ENCODE measurements around the gene BTBD6.
"Not testable (repeated sequence)": the region's sequence is repeated elsewhere in the genome, so short reads cannot be mapped to it uniquely, and the experiment has no call there.

The BTBD6 gene

GRCh38 chr14:105294142-105294597 is 45.8 kb downstream of the BTBD6 start:
- no peak for DNase-seq (ENCODE audit: low spot score)

DNA sequence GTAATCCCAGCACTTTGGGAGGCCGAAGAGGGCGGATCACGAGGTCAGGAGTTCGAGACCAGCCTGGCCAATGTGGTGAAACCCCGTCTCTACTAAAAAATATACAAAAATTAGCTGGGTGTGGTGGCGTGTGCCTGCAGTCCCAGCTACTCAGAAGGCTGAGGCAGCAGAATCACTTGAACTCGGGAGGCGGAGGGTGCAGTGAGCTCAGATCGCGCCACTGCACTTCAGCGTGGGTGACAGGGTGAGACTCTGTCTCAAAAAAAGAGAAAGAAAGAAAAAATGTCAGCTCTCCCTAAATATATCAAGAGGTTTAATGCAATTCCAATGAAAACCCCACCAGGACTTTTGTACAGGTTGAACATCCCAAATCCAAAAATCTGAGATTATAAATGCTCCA is 49.0 kb downstream of the BTBD6 start:
- DNase-seq (ENCODE audit: low spot score): not testable (repeated sequence)

DNA sequence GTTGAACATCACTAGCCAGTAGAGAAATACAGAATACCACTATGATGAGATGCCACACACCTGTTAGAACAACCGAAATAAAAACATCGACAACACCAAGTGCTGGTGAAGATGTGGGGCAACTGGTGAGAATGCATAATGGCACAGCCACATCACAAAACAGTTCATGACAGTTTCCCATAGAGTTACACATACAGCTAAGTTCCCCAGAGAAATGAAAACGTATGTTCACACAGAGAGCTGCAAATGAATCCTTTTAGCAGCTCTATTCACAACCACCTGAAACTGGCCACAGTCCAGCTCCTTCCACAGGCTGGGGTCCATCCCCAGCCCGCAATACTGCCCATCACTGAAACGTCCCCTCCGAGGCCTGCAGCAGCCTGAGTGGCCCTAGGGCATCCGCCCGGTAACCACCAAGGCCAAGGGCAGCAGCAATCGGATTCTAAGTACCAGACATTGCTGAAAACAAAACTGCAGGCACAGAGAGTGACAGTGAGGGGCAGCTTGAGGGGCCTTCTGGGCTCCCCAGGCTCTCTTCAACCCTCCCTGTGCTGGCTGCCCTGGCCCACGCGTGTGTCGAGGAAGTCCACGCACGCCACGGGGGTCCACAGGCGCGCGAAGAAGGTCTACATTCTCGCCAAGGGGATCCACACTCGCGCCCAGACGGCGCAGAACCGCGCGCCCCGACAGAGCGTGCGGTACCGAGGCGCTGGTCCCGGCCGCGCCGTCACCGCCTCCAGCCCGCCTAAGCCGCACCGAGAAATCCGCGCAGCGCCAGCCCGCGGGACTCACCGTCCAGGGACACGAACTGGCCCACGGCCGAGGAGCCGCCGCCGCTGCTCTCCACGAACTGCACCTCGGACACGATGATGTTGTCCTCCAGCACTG is 51.6 kb downstream of the BTBD6 start:
- no peak for DNase-seq (ENCODE audit: low spot score)

Data from ecto neural progenitor cell (in vitro differentiated cells).